Keratinocyte (primary cell): ENCODE results near the gene BCL2L11.

Experiments used
- CTCF ChIP-seq, 3 experiments: IDR thresholded peaks in 1 of 3; conservative IDR thresholded peaks in 1 of 3; optimal IDR thresholded peaks in 1 of 3; 2 replicates in 2 of 3; 3 replicates in 1 of 3; pipeline versions ENCODE3 to v1.5.1; 2011; ENCODE audit warnings: low read length in 3 of 3, mild to moderate bottlenecking in 3 of 3, moderate library complexity in 2 of 3, control low read depth in 1 of 3, inconsistent platforms in 1 of 3; ENCODE audit not compliant: insufficient read depth in 2 of 3; ENCODE audit errors: extremely low read depth in 1 of 3
- EZH2 ChIP-seq: IDR thresholded peaks from one replicate; pipeline ENCODE4 v1.6.1; 2012; ENCODE audit warnings: inconsistent platforms, mild to moderate bottlenecking, low read length, moderate library complexity

GRCh38 chr2:111182121-111182520, 61.4 kb downstream of the BCL2L11 start:
- TF ChIP-seq EZH2: no peak
- TF ChIP-seq CTCF (optimal IDR thresholded peaks at IDR 0.05 in 1 of 3, IDR thresholded peaks at IDR 0.05 in 1 of 3, conservative IDR thresholded peaks at IDR 0.05 in 1 of 3; ENCODE audit: extremely low read depth in 1 of 3, insufficient read depth in 2 of 3, low read length in 3 of 3): no peak
